ENCODE measurements around the gene PDLIM1.

Gene PDLIM1

DNA sequence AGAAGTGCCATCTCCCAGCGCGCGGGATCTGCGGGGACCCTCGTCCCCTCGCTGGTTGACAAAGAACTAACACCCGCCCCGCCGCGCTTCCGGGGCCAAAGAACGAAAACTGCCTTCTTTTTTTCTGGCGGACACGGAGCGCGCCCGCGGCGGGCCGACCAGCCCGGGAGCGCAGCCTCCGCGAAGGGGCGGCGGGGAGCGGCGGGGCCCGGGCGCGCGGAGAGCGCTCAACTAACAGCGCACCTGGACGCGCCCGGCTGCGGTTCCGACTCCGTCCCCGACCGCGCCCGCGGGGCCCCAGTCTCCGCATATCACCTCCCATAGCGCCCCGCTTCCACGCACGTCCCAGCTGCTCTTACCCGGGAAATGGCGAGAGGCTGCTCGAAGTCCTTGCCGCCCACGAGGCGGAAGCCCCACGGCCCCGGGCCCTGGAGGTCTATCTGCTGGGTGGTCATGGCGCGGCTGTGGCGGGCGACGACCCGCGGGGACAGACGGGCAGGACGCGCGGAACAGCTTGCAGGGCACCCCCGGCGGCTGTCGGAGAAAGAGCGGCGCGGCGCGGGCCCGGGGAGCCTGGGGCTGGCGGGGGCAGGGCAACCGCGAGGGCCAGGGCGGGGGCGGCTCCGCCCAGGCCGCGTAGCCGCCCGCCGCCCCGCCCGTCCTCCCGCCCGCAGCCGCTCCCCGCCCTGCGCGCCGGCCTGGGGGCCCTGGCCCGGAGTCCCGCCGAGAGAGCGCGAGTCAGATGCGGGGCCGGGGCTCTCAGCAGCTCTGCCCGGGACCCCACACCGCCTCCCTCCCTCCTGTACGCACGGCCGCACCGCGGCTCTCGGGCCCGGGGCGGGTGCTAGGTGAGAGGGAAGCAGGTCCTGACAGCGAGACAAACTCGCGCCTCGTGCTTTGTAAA, at the start of gene PDLIM1:
PDLIM1 (minus strand) TSS at position 543 of the 904 bp plus-strand sequence; CDS start at position 455, 88 bp downstream.
- DNase-seq (ENCODE audit: low read depth) = no peak

- no peak for DNase-seq (ENCODE audit: low read depth)
These were observed 49.1 kb upstream of the PDLIM1 start for GRCh38 chr10:95339863-95340262.

DNA sequence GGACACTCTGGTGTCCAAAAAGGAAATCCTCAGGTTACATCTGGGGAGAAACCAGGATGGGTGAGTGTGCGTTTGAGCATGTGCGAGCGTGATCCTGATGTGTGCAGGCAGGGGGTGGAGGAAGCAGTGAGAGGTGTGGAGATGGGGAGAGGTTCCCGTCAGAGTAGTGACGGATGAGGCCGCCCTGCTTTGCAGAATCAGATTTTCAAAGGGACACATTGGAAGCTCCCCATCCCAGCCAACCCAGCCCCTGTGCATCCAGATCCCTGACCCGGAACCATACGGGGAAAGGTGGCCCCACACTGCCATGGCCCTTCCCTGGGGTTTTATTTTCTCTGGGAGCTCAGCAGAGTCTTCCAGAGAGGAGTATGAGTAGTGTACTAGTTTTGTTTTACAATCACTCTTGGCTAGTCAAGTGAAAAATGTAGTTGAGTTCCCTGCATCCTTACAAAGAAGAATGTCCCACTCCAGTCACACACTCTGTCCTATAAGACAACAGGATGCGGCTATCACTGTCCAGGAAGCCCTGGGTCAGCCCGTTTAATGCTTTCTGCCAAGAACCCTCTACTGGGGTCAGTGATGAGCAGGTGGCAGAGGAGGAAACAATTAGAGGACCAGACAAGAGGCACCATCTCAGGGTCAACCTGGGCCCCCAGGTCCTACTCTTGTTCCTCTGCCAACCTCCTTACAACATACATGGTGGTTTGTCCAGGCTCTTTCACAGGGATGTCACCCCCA, 46.8 kb upstream of the PDLIM1 start:
- DNase-seq (ENCODE audit: low read depth) = no peak

GRCh38 chr10:95336702-95337101, 45.9 kb upstream of the PDLIM1 start:
- no peak for DNase-seq (ENCODE audit: low read depth)

DNA sequence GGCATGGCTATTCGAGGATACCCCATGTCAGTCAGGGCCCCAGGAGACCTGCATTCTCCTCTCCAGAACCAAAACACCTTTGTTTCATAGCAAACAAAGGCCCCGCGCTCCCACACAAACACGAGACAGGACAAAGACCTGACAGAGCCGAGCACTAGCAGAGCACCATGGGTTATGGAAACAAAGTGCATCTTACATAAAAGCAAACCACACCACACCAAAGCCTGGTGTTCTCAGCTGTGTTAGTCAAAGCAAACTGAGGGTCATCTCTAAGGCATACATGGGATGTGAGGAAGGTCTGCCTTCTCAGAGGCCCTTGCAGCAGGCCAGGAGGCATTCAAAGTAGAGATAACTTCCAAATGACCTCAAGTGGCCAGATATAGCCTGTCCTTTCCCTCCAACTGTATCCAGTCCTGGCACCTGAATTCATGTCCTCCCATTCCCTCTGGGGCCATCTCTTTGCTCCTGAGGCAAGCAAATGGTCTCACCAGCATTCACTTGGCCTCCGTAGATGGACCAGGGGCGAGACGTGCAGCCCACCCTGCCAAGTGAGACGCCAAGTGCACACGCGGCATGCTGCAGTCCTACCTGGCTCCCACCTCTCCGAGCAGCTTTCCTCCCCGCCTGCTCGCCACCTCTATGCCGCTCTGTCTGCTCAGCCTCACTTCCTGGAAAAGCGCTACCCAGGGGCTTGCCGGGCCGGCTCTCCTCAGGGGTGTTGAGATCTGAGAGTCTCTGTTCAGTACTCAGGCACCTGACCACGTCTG, 45.3 kb upstream of the PDLIM1 start:
- DNase-seq (ENCODE audit: low read depth) = no peak

- DNase-seq (ENCODE audit: low read depth) = no peak
These were observed 44.0 kb upstream of the PDLIM1 start for GRCh38 chr10:95334805-95335144.

- DNase-seq (ENCODE audit: low read depth) = no peak
These were observed 43.4 kb upstream of the PDLIM1 start for GRCh38 chr10:95333997-95334804.

- no peak for DNase-seq (ENCODE audit: low read depth)
These were observed 42.0 kb upstream of the PDLIM1 start for GRCh38 chr10:95332666-95333249.

GRCh38 chr10:95331596-95332130, 40.9 kb upstream of the PDLIM1 start:
- DNase-seq (ENCODE audit: low read depth) = no peak

DNA sequence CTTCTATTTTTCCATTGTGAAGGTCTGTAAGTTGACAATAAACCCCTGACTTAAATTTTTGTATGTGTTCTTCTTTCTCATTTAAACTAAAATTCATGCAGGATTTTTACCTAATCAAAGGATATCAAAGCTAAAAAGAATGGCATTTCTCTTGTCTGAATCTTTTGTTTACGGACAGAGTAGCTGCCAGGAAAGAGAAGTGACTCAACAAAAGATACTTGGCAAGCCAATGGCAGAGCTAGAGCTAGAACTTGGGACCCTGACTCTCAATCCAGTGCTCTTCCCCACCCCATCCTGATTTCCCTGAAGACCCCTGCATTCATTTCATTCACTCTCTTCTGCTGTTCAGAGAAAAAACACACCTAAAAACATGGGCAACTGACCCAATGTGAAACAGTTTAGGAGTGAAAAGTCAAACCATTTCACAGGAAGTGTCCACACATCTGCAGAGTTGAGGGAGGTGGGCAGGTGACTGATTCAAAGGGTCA, 40.2 kb upstream of the PDLIM1 start:
- DNase-seq (ENCODE audit: low read depth) = no peak

DNA sequence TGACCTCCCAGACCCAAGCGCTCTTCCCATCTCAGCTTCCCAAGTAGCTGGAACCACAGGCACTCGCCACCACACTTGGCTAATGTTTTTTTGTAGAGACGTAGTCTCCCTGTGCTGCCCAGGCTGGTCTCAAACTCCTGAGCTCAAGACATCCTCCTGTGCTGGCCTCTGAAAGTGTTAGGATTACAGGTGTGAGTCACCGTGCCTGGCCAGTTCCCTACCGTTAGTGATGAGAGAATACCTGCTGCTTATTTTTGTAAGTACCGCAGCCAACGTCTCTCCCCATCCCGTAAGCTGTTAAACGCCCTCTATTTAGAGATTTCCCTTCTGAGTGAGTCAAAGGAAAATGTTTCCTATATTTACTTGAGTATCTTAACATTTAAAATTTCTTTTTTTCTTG, 38.5 kb upstream of the PDLIM1 start:
- no peak for DNase-seq (ENCODE audit: low read depth)

DNA sequence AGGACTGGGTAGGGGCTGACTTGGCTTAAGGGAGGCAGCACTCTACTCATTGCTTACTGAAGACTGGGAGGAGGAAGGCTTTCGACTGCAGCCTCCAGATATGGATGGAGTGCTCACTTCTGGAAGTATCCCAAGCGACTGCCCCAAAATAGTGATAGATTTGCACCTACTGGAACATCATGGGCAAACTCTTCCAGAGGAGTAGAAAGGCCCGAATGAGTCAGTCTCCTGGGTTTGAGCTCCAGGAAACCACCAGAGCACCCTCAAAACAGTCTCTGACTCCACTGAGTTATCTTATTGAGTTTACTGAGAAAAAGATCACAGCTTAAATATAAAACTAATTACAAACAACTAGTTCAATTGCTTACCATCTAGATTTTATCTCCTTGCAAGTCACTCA, 37.2 kb upstream of the PDLIM1 start:
- no peak for DNase-seq (ENCODE audit: low read depth)

DNA sequence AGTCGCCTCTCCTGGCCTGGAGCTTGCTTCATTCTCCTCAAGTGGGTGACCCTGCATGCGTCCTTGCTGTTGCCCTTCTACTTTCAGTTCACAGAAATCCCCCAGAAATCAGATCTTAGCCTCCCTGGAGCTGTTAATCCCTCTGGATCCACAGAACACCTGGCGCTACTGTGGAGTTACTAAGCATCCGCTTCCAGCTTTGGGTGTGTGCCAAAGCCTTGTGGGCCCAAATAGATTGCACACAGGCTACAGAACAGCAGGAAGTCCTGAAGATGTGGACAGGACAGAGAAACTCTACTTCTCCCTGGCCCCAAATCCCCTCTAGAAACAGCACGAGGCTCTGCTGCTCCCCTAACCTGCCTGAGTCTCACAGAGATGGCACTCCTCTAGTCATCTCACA, 36.6 kb upstream of the PDLIM1 start:
- DNase-seq (ENCODE audit: low read depth) = no peak

- DNase-seq (ENCODE audit: low read depth) = no peak
These were observed 35.6 kb upstream of the PDLIM1 start for GRCh38 chr10:95326396-95326795.

- DNase-seq (ENCODE audit: low read depth) = no peak
These were observed 35.1 kb upstream of the PDLIM1 start for GRCh38 chr10:95325863-95326262.

GRCh38 chr10:95324436-95325268, 33.8 kb upstream of the PDLIM1 start:
- DNase-seq (ENCODE audit: low read depth) = no peak

GRCh38 chr10:95321554-95322301, 30.9 kb upstream of the PDLIM1 start:
- DNase-seq (ENCODE audit: low read depth) = no peak

DNA sequence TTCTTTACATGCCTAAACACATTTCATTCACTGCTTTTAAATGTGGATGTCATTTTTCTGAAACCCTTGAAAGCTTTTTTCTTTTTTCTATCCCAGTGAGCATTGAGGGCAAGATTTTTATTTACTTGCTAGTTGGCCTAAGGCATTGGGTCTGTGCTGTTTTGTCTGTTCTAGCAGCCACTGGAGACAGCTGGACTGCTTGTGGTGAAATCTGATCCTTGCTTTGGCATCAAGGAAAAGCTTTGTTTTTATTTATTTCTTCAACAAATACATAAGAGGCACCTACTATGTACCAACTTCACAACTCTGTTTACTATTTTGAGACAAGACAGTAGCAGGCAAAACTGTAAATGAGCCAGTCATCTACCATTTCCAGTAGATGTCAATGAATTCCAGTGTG, 28.4 kb upstream of the PDLIM1 start:
- DNase-seq (ENCODE audit: low read depth) = no peak

GRCh38 chr10:95315509-95315908, 24.7 kb upstream of the PDLIM1 start:
- DNase-seq (ENCODE audit: low read depth) = no peak
